Measurements from ENCODE around the gene LDHAL6B.

Gene LDHAL6B

DNA sequence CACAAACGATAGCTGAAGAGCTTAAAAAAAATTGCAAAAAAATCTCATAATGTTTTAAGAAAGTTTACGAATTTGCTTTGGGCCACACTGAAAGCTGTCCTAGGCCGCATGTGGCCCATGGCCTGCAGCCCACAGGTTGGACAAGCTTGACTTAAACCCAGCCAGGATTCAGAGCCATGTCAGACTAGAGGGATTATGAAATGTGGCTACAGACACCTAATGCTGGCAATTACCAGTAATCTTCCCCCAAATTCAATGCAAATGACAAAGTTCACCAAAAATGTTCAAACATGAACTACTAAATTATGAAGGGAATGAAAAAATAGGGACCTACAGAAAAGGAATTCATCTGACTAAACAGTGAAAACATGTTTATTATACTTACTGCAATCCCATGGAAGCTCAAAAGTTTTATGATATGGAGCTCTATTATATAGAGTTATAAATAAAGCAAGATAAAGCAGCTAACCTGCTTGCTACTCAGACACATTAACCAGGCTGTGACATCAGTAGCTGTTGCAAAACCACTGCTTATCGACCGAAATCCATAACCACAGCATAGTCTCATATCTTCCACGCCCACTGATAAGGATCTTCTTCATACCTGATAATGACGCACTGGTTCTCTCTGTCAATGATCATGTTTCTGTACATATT is 49.2 kb downstream of the LDHAL6B start:
- no peak for DNase-seq

DNA sequence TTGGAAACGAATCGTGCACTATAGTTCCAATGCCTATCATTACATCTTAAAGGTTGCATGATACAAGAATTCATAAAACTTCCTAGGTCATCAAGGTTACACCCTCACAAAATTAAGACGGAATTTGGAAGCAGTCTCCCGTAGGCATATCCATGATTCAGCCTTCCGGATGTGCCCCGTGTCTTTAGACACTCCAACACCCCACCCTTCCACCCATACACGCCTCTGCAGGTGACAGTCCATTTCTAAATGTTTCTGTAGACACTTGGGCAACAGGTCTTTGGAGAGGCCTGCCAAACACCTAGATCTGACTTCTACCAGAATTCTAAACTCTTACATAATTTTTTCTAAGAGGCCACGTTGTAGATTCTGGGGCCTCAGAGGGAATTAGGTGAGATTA is 49.8 kb downstream of the LDHAL6B start:
- DNase-seq, result no peak

DNA sequence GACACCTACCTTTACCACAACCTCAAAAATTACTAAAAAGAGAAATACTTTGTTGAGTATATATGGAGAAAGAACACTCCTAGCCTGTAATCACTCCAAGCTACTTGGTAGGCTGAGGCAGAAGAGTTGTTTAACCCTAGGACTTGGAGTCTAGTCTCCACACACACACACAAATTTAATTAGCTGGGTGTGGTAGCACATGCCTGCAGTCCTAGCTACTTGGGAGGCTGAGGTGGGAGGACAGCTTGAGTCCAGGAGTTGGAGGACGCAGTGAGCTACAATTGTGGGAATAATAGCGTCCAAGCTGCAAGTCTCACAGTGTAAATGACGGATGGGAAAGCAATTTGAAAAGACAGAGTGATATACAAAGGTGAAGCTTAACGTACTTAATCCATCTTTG is 50.5 kb downstream of the LDHAL6B start:
- no peak for DNase-seq
